Stimulated activated CD4-positive, alpha-beta T cell treated with anti-CD3 and anti-CD28 coated beads, Interleukin-4, amount 100 ng/mL, for 24 hours (primary cell): ENCODE results near the gene RSF1.

ENCODE experiments used
- DNase-seq: peaks from one replicate; pipeline ENCODE4 v3.0.0-alpha.2; 2020

Gene RSF1

DNA sequence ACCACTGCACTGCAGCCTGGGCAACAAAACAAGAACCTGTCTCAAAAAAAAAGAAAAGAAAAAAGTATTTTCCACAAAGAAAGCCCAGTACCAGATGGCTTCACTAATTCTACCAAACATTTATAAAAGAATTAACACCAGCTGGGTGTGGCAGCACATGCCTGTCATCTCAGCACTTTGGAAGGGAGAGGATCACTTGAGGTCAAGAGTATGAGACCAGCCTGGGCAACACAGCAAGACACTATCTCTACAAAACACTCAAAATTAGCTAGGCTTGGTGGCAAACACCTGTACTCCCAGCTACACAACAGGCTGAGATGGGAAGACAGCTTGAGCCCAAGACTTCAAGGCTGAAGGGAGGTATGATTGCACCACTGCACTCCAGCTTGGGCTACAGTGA is 20.1 kb downstream of the RSF1 start:
- DNase-seq: no peak

DNA sequence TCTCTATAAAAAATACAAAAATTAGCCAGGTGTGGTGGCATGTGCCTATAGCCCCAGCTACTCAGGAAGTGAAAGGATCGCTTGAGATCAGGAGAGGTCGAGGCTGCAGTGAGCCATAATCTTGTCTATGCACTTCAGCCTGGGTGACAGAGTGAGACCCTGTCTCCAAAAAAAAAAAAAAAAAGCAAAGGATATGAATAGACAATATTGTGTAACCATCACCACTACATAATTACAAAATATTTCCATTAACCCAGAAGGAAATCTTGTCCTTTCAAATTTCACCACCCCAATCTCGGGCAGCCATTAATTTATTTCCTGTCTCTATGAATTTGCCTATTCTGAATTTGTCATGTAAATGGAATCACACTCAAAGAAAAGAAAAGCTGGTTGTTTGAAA is 21.2 kb downstream of the RSF1 start:
- no peak for DNase-seq

DNA sequence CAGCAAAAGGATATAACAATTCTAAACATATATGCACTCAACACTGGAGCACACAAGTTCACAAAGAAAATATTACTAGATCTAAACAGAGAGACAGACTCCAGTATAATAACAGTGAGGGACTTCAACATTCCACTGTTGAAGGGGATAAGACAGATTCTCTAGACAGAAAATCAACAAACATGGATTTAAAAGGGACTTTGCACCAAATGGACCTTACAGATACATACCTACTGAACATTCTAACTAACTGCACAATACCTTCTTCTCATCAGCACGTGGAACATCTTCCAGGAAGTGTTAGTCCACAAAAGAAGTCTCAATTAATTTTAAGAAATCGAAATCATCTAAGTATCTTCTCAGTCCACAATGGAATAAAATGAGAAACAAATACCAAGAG is 26.6 kb downstream of the RSF1 start:
- no peak for DNase-seq

DNA sequence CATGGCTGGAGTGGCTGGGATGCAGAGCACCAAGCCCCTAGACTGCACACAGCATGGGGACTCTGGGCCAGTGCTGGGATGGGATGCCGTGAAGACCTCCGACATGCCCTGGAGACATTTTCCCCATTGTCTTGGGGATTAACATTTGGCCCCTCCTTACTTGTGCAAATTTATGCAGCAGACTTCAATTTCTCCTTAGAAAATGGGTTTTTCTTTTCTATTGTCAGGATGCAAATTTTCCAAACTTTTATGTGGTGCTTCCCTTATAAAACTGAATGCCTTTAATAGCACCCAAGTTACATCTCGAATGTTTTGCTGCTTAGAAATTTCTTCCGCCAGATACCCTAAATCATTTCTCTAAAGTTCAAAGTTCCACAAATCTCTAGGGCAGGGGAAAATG is 29.2 kb downstream of the RSF1 start:
- DNase-seq: no peak

DNA sequence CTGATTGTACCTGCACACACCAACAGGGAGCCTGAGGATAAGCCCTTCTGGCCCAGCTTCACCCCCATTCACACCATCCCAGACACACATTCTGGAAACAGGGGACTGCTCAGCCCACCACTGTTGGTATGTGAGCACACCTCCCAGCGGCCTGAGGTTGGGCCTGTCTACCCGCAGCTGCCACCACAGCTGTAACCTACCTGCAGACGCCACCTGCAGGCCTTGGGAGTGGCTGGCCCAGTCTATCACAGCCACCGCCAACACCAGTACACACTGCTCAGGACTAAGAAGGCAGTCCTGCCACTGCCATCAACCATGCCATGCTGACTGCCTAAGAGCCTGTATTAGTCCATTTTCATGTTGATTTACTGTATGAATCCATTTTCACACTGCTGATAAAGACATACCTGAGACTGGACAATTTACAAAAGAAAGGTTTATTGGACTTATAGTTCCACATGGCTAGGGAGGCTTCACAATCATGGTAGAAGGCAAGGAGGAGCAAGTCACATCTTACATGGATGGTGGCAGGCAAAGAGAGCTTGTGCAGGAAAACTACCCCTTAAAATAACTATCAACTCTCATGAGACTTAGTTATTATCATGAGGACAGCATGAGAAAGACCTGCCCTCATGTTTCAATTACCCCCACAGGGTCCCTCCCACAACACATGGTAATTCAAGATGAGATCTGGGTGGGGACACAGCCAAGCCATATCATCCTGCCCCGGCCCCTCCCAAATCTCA is 30.6 kb downstream of the RSF1 start:
- no peak for DNase-seq

DNA sequence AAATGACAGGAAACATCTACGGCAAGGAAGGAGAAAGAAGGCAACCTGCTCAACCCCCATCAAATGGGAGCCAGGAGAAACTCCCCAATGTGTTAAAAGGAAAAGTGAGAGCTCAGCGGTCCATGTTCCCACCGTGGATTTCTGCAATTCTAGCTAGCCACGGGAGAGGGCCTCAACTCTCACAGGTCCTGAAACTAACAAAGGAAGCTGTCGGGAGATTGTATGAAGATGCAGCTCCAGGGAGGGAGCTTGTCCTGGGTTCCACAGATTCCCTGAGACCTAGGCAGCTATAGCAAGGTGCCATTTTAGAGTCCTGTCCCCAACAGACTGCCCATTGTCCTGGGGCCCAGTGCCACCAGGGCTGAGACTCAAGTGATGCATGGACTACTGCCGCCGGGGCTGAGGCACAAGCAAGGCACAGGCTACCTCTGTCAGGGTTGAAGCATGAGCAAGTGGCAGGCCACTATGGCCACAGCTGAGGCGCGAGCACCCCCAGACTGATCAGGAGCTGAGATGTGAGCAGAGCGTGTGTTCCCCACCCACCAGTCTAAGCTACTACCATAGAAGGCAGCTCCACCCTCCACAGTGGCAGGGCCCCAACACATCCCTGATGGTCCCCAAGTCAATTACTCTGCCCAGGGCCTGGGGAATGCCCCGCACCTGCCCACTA is 31.3 kb downstream of the RSF1 start:
- DNase-seq: no peak

DNA sequence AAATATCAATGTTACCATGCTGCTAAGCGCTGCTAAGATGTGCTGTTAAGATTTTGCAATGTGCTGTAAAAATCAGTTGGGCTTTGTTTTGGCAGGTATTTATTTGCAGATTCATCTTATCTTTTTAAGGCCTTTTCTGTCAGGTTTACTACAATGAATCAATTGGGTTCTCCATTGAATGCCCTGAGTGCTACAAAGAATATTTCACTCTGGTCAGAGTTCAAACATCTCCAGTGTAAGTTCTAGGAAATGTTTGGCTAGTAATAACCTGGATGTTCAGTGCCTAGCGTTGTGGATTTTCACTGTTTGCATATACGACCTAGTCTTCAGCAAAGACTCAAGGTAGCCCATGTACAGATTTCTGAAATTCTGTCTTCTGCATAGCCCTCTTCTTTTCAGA is 36.0 kb downstream of the RSF1 start:
- no peak for DNase-seq

DNA sequence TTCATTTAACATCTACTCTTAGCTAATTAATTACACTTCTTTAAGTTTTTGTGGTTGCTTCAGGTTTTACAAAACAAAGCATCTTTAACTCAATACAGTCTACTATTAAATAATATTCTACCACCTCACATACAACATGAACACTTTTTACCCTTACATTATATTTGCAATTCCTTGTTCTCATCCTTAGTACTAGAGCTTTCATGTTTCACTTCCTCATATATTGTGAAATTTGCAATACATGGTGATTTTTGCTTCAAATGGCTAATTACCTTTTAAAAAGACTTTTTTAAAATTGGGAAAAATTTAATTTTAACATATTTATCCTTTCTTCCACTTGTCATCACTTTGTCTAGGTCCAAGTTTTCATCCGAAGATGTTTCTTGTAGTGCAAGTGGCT is 37.5 kb downstream of the RSF1 start:
- no peak for DNase-seq

DNA sequence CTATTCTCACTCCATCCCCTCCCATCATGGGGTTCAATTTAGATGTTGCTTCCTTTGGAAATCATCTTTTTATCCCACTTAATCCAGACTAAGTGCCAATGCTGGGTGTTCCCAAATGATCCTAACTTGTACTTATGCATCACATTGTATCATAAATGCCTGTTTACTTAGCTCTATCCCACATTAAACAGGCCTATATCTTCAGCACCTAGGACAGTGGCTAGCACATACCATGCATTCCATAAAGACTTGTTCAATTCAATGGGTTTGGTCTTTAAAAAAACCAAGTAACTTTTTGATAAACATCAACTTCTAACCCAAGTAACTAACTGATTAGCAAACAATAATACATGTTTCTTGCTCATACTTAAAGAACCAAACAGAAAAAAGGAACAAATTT is 40.6 kb downstream of the RSF1 start:
- no peak for DNase-seq

DNA sequence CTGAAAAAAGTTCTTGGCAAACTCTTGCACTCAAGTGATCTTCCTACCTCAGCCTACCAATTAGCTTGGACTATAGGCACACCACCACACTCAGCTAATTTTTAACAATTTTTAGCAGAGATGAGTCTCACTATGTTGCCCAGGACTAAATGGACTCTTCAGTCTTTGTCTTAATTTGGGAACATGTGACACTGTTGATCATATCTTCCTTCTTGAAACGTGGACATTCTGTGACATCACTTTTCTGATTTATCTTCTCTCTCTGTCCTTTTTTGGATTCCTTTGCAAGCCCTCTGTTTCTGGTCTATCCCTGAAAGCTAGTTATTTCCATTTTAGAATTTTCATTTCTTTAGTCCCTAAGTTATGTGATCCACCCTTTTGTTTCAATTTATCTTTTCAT is 42.0 kb downstream of the RSF1 start:
- no peak for DNase-seq

DNA sequence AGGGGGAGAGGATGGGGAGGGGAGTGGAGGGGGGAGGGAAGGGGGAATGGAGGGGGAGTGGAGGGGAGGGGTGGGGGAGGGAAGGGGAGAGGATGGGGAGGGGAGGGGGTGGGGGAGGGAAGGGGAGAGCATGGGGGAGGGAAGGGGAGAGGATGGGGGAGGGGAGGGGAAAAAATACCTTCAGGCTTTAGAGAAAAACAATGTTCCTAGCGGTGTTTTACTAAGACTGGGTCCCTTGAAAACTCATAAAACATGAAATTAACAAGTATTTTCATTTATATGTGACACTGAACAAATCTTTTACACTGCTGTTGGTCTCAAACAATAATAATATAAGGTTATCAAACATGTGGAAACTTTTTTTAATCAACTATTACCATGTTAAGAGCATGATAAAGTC is 42.4 kb downstream of the RSF1 start:
- no peak for DNase-seq

DNA sequence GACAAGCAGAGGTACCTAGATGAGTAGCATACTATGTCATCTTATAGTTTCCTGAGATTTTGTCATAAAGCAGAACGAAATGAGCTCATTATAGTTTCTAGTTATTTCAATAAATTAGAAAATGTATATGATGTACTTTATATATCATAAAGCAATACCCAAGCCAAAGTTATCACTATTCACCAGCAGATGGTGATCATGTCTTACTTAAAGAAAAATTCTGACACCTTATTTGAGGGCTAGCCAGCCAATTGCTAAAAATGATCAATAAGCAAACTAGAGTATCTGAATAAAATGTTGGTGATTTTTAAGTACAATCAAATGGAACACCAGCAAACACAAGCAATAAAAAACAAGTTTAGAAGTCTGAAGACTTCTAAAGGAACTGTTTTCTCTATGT is 44.1 kb downstream of the RSF1 start:
- DNase-seq: no peak

DNA sequence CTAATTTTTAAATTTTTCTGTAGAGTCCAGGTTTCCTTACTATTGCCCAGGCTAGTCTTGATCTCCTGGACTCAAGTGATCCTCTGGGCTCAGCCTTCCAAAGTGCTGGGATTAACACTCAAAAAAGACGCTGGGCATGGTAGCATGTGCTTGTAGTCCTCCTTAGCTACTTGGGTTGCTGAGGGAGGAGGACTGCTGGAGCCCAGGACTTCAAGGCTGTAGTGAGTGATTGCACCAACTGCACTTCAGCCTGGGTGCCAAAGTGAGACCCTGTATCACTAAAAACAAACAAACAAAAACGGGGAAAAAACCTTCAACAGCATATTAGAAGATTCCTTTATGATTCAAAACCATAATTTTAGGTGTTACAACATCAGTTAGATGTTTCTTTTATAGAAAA is 44.6 kb downstream of the RSF1 start:
- DNase-seq: no peak

DNA sequence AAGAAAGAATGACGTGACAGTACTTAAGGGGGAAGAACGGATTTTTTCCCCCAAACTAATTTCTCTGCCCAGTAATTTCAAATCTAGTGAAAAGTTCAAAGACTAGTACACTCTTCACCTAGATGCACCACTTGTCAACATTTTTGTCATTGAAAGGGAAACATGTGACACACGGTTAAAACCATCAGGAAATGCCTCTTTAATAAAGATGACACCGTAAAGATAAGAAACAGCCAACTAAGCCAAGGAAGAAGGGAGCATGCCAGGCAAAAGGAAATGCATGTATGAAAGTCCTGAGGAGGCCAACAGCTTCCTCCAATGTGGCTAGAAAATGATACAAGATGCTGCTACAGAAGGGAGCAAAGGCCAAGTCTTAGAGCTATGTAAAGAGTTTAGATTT is 49.4 kb downstream of the RSF1 start:
- no peak for DNase-seq

DNA sequence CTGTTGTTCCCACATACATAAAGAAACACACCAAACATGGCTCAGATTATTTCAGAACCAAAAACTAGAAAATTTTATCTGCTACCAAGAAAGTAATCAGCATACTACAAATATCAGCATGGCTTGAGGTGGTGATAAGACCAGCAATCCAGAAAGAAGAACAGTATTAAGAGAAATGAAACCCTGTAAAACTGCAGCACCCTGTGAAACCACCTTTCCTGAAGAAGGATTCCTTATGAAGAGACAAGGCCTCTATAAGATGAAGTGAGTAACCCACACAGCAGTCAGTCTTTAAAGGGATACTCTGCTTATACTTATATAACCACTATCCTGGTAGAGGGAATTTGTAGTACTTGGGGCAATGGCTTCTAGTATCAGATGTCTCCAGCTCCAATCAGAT is 49.9 kb downstream of the RSF1 start:
- no peak for DNase-seq

DNA sequence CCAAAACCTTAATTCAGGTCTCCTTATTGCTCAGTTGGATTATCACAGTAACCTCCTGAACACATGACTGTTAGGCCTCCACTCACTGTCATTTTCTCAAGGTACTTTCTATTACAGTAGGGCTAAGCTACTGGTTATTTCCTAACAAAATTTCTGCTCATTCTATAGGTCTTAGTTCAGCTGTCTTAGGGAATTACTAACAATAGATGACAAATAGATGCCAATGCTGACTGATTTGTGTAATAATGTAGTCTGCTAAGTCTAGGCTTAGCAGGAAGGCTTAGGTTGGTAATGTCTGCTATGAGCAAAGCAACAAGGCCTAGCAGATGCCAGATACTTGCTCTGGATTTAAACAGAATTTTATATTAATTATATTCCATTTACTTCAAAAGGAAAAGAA is 58.1 kb downstream of the RSF1 start:
- DNase-seq: no peak

DNA sequence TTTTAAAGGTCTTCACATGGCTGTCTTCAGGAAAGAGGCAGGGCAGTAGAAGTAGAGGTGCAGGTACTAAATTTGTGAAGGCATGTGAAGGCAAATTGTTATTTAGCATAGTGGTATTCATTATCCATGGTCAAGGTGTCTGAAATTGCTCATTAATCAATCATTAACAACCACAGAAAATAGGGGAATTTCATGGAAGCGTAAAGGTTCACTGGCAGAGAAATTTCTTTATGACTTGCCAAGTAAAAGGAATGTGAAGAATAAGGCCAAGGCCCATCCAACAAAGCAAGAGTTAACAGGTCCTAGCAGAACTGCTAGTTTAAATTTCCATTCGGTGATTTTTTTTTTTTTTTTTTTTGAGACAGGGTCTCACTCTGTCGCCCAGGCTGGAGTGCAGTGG is 59.0 kb downstream of the RSF1 start:
- DNase-seq: no peak

DNA sequence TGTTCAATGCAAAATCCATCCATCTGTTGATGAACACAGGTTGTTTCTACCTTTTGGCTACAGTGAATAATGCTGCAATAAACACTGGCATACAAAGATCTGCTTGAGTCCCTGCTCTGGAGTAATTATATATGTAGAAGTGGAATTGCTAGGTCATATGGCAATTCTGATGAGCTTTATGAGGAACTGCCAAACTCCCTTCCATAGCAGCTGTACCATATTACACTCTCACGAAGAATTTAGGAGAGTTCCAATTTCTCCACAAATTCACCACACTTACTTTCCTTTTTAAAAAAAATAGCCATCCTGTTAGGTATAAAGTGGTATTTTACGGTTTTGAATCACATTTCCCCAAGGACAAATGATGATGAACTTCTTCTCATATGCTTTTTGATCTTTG is 62.2 kb downstream of the RSF1 start:
- no peak for DNase-seq

DNA sequence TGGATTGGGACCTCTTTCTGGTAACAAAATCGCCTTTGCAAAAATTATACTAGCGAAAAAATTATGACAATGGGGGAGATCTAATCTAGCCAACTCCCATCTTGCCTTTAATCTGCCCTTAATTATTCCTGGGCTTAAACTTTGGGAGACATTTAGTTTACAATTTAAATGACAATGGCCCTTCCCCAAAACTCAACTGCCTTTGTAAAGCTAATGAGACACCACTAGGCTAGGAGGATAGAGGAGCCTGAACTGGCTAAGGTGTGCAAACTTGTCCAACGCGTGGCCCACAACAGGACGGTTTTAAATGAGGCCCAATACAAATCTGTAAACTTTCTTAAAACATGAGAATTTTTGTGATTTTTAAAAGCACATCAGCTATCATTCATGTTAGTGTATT is 67.3 kb downstream of the RSF1 start:
- no peak for DNase-seq

DNA sequence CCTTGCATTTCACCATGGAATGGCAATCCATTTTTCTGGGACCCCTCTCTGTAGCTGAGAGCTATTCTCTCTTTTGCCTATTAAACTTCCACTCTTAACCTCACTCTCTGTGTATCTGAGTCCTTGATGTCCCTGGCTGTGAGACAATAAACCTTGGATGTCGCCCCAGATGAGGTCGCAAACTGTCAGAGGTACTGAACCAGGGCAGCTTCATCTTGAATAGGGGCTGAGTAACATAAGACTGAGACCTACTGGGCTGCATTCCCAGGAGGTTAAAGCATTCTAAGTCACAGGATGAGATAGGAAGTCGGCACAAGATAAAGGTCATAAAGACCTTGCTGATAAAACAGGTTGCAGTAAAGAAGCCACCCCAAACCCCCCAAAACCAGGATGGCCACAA is 68.0 kb downstream of the RSF1 start:
- no peak for DNase-seq

DNA sequence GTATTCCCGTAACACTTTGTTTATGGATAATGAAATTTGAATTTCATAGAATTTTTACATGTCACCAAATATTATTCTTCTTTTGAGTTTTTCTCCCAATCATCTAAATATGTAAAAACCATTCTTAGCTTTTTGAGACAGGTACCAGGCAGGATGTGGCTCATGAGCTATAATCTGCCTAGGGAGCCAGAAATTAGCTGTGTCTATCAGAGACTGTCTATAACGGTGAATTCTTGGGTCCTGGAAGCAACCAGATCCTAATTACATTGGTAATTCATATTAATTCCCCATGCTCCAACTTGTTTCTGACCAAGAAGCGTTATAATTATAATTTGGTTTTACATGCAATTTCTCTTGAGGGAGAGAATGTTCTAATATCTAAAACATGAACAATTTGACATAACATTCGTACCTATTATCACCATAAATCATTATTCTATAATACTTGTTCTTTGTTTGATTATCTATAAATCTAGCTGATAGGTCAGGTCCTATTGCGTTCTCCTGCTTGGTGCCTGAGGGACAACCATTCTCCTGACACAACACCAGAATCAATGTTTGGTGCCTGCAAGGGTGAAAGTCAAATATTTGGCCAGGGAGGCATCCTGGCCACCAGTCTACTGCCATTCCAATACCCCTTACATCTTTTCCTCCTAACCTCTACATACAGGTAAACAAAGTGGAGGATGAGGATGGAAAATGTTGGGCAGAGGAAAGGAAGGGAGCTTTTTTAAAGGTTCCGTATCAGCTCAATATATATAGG is 69.9 kb downstream of the RSF1 start:
- DNase-seq: no peak

DNA sequence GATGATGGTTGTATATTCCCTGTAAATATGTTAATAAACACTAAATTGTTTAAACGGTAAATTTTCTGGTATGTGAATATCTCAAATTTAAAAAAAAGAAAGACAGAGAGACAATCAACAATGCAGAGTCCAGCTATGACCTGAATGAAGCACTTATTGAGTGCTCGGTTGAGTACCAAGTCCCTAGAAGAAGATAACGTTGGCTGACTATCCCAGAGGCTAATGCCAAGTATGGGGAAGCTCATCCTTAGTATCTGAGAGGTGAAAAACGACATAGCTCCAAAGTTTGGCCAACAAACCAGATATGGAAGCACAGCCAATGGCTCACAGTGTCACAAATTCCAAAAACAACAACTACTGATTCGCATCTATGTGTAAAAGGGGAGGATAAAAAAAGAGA is 71.3 kb downstream of the RSF1 start:
- no peak for DNase-seq

DNA sequence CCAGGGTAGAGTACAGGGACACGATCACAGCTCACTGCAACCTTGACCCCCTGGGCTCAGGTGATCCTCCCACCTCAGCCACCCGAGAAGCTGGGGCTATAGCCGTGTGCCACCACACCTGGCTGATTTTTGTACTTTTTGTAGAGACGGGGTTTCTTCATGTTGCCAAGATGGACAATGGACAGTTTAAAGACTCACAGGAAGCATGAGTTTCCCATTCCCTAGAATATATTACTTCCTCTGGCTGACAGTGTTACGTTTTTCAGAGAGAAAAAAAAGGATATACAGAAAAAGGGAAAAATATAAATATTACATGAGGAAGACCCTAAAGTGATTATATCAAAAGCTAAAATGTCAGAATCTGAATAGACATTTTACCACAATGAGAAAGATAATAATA is 72.3 kb downstream of the RSF1 start:
- no peak for DNase-seq

DNA sequence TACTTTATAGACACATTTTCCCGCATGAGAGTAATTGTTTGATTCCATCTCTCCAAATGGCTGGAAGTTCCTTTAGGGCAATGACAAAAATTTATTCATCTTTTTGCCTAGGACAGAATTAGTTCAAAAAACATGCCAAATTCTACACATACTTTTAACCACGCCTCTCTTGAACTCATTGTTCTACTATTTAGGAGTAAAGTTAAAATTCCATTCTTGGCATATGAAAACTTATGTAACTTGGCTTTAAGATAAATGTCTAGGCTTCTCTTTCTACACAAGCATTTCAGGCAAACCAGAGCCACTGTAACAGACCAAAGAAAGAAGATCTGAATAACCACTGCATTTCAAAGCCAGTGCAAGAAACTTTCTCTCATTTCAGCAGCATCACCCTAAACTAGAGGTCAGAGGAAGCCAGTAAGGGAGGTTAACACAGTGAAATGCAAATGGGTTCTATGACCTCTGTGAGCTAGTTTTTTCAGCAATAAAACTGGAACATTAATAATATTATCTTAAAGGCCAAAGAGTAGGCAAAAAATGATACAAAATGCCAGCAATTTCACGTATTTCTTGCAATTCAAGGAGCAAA is 73.0 kb downstream of the RSF1 start:
- no peak for DNase-seq
